GM10266 (cell line): Measurements from ENCODE around the gene S1PR3.

Experiments used
- DNase-seq: peaks from one replicate; pipeline ENCODE4 v3.0.0; 2012; ENCODE audit errors: extremely low spot score
- TF ChIP-seq, protein P1 (sequence below): IDR thresholded peaks from 2 replicates; pipeline ENCODE4 v1.5.1; 2012; ENCODE audit warnings: mild to moderate bottlenecking, low read depth; ENCODE audit not compliant: control insufficient read depth, insufficient read depth; ENCODE audit errors: missing control alignments

Gene S1PR3

DNA sequence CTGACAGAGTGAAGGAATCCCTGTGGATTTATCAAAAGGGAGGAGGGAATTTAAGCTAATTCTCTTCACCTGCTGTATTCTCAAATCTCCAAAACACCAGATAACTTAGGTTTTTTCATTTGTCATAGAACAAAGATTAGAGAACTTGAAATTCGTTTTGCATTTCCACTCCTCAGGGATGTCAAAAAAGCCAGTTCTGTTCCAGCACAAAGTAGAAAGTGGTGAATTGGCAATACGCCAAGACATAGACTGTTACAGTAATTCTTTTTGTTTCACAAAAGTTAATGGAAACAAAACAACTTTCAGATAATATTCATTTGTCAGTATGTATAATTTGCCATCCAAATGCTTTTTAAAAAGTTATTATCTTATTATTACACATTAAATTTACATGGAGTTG lies 15.0 kb downstream of the S1PR3 start:
- TF ChIP-seq, protein P1, sequence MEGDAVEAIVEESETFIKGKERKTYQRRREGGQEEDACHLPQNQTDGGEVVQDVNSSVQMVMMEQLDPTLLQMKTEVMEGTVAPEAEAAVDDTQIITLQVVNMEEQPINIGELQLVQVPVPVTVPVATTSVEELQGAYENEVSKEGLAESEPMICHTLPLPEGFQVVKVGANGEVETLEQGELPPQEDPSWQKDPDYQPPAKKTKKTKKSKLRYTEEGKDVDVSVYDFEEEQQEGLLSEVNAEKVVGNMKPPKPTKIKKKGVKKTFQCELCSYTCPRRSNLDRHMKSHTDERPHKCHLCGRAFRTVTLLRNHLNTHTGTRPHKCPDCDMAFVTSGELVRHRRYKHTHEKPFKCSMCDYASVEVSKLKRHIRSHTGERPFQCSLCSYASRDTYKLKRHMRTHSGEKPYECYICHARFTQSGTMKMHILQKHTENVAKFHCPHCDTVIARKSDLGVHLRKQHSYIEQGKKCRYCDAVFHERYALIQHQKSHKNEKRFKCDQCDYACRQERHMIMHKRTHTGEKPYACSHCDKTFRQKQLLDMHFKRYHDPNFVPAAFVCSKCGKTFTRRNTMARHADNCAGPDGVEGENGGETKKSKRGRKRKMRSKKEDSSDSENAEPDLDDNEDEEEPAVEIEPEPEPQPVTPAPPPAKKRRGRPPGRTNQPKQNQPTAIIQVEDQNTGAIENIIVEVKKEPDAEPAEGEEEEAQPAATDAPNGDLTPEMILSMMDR = no peak
- no peak for DNase-seq

DNA sequence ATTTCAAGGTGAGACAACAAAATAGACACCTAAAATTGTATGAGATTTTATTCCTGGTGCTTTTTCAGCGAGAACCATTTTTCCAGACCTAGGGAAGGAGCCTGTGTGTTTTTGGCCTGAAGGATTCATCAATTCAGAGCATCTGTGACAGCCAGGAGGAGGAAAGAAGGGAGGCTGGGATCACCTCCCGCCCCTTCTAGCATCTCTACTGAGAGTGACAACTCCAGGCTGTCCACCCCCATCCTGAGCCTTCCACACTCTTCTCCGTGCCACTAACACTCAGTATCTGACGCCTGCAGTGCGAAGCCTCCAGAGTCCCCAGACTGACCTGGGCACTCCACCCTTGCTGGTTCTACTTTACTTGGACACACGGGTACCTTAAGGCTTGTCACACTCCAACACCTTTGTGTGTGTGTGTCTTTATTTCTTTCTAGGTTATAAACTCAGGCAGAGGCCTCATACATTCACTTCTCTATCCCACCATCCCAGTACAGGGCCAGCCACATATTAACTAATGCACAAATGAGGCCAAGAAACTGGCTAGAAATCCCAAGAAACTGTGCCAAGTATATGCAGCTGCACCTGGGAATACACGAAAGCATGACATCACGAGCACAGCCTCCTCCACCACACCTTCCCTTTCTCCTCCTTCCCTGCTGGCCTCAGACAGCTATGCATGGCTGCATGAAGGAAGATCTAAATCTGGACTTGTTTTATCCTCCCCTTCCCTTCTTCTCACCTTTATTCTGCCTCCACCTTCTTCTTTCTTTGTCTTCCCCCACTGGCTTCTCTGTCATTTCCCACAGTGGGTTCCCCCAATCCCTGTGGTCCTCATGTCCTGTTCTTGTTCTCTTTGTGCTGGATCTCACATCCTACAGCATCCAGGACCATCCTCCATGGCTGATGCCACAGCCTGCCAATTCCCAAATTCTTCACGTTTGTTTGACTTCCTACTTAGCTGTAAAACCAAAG lies 16.0 kb downstream of the S1PR3 start:
- DNase-seq = no peak
- TF ChIP-seq, protein P1 = no peak

DNA sequence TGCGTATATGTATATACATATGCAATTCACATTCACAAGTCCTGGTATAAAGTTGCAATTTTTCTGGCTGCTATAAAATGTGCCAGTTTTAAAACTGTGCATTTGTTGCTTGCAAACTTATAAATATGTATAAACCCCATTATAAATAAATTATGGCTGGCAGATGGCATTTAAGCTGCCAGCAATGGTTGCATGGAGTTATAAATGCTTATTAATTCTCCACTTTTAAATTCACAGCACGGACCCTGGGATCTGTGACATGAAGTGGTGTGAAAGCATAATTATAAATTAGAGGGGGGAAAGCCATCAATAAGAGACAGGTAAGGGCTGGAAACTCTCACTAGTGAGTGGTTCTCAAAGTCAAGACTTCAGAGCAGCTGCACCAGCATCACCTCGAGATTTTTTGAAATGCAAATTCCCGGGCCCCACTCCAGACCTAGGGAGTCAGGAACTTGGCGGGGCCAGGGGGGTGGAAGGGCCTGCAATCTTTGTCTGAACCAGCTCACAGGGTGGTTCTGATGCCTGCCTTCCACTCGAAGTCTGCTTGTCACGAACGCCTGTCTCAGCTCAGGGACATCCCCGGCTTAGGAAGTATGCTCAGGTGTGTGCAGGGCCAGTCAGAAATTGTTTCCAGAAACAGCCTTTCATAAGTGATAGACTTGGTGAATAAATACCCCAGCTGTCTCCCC lies 16.9 kb downstream of the S1PR3 start:
- TF ChIP-seq, protein P1 = no peak
- DNase-seq = no peak

DNA sequence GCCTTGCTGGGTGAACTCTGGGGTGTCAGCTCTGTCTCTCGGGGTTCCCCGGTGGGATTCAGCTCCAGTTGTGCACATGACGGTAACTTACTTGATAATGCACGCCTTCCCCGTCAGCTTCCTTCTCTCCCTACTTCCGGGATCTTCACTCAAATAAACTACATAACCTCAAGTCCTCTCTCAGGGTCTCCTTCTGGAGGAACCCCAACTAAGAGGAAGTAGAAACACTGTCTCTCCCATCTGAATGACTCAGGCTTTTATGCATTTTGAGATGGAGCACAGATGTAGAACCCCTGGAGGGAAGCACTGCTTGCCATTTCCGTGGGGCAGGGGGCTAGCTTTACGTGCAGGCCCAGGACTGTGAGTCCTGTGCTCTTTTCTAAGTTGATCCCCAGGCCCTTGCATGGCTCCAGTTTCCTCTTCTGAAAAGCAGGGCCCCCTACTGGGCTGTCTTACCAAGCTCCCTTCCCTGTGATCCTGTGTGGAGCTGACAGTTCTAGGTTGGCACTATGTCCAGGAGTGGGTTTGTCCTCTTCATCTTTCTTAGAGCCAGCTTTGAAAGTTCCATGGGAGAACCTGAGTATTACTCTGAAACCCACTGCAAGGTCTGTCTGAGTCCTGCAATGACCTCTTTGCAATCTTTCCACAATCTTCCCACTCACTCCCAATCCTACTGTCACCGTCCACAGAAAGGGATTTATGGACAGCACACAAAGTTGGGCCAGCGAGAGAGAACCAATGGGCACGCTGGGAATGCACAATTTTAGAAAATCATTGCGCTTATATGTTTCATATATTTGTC lies 17.7 kb downstream of the S1PR3 start:
- TF ChIP-seq, protein P1 = no peak
- DNase-seq = no peak

DNA sequence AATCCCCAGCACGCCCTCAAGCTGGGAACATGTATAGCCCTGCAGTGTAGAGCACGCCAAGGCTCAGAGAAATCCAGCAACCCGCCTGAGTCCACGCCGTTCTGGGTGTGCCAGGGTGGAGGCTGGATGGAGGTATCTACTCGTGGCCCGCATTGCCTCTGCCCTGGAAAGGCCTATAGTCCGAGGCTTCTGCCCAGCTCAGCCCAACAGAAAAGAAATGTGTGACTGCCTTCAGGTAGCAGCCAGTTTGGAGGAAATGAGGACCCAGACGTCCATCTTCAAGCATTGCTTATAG lies 18.2 kb downstream of the S1PR3 start:
- no peak for DNase-seq
- TF ChIP-seq, protein P1 = no peak

DNA sequence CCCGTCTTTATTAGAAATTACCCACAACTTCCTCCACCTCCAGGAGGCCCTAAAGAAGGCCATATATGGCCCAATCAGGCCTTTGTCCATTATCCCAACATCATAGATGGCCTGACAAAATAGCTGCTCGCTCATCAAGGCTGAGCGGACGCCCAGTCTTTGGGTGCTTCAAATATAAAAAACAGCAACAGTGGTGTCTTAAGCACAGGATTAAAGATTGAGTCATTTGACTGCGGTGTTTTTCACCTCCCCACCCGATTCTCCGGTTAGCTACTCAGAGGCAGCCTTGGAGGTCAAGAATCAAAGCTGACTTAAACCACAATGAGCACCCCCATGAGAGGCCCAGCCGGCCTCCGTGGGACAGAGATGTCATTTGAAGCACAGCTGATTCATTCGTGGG lies 18.8 kb downstream of the S1PR3 start:
- TF ChIP-seq, protein P1 = no peak
- no peak for DNase-seq
